ENCODE data around the gene DENND4C.

GRCh38 chr9:19200229-19200628, 30.3 kb upstream of the DENND4C start:
- TF ChIP-seq SPI1 (IDR thresholded peaks at IDR 0.05; ENCODE audit: low read depth, low read length) (no peak), POLR2AphosphoS5 (IDR thresholded peaks at IDR 0.05; ENCODE audit: low read depth, low read length) (no peak), POLR2A (IDR thresholded peaks at IDR 0.05; ENCODE audit: low read depth, low read length) (no peak), TAF1 (IDR thresholded peaks at IDR 0.05; ENCODE audit: low read depth, low read length) (no peak)
